IPS-18a (cell line): ENCODE results near the gene KLHL26.

ENCODE experiments used
- H3K27ac ChIP-seq: one replicate; pipeline ENCODE4 v1.5.1; 2013; ENCODE audit warnings: low read length
- H3K27me3 ChIP-seq: one replicate; pipeline ENCODE4 v1.6.1; 2013; ENCODE audit warnings: mild to moderate bottlenecking, low read length; ENCODE audit not compliant: control insufficient read depth, insufficient read depth
- H3K36me3 ChIP-seq: one replicate; pipeline ENCODE4 v1.6.1; 2013; ENCODE audit warnings: low read depth, low read length; ENCODE audit not compliant: control insufficient read depth
- H3K4me1 ChIP-seq: one replicate; pipeline ENCODE4 v1.6.1; 2013; ENCODE audit warnings: low read depth, low read length; ENCODE audit not compliant: control insufficient read depth
- H3K4me3 ChIP-seq: one replicate; pipeline ENCODE4 v1.5.1; 2013; ENCODE audit warnings: low read length
- H3K9ac ChIP-seq: one replicate; pipeline ENCODE4 v1.6.1; 2013; ENCODE audit warnings: mild to moderate bottlenecking, low read length, moderate library complexity
- H3K9me3 ChIP-seq: one replicate; pipeline ENCODE4 v1.6.1; 2013; ENCODE audit warnings: low read depth, low read length; ENCODE audit not compliant: control insufficient read depth

The KLHL26 gene

DNA sequence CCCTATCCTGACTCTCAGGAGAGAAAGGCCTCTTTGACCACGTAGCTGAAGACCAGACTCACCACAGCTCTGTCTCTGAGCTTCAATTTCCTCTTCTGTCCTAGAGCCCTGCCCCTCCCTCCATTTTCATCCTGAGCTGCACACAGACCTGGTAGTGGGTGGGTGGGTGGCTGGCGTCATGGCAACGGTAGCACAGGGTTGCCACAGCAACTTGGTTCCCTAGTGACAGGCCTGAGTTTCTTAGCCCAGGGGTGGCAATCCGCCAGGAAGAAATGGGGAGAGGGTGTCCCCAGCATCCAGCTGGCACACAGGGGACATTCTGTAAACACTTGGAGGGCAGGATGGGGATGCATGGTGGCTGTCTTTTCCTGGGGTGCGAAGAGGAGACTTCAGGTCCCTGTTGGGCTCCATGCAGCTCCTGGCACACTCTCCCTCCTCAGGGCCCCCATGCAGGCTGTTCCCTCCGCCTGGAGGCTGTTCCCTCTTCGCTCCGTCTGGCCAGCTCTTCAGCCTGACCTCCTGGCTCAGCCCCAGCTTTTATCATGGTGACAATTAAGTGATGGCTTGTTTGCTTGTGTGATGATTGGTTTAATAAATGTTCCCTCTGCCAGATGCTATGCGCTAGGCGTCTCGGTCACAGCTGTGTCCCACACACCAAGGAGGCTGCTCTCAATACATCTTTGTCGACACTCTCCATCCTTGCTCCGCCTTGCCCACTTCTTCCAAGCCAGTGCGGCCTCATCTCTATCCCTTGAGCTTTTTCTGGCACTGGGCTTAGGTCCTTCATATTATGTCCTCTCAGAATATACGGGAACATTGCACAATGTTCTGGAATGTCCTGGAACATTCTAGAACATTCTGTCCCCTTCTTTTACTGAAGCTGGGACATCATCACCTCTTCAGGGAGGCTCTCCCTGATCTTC lies 7.4 kb upstream of the KLHL26 start:
- H3K4me1 ChIP-seq = no peaks in the 10 kb centered on the region
- no peak overlapping the region for H3K27ac ChIP-seq

DNA sequence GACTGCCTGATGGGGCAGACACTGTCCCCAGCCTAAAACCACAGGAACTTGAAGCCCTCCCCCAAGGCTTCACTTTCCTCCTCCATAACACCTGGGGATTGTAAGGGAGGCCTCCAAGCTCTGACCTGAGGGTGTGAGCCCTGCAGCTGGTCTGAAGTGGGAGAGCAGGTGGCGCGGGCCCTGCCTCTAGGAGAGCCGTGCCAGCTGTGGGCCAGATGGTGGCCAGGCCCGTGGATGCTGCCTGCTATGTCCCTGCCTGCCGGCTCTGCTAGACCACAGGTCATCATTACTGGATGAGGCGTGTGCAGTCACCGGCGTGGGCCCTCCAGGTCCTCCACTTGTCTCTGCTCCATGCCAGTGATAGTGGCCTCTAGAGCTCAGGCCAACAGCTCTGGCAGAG lies 3.5 kb upstream of the KLHL26 start:
- no peaks in the 10 kb centered on the region for H3K36me3 ChIP-seq
- H3K27me3 ChIP-seq = peaks cover 11% of the 10 kb centered on the region
- H3K9me3 ChIP-seq = no peaks in the 10 kb centered on the region
- no peak overlapping the region for H3K27ac ChIP-seq
- no peak overlapping the region for H3K4me3 ChIP-seq
- H3K4me1 ChIP-seq = peaks cover 6% of the 10 kb centered on the region
- H3K9ac ChIP-seq = no peak overlapping the region

More for the DNA sequence above, 7.4 kb upstream of the KLHL26 start:
- no peaks in the 10 kb centered on the region for H3K9me3 ChIP-seq
- no peak overlapping the region for H3K4me3 ChIP-seq
- H3K27me3 ChIP-seq = peaks cover 1% of the 10 kb centered on the region
- no peak overlapping the region for H3K9ac ChIP-seq
- no peaks in the 10 kb centered on the region for H3K36me3 ChIP-seq

DNA sequence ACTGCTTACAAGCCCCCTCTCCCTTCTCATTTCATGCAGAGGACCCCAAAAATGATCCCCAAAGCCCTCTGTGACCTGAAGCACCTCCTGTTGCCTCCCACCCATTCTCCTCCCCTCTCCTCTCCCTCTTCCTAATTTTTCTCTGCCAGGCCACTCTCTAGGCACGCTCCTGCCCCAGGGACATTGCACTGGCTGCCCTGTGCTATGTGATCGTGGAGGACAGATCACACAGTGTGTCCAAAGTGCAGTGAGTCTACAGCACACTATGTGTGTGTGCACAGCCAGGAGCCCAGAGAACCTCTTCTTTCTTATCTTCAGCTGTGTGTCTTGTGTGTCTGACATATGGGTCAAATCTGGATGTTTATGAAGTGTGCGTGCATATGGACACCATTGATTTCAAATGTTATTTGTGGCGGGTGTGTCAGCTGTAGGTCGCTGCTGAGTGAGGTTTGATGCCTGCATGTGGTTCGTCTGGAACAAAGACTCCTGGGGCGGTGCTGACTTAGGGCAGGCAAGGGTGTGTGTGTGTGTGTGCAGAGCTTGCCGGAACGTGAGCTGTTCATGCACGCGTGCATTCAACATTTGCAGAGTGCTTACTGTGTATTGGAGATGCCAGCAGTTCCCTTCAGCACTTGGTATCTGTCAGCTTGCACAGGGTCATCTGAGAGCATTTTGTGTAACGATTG lies 2.1 kb upstream of the KLHL26 start:
- H3K4me3 ChIP-seq = no peak overlapping the region
- H3K4me1 ChIP-seq = peaks cover 6% of the 10 kb centered on the region
- no peaks in the 10 kb centered on the region for H3K9me3 ChIP-seq
- H3K27ac ChIP-seq = no peak overlapping the region
- peaks cover 11% of the 10 kb centered on the region for H3K27me3 ChIP-seq
- no peak overlapping the region for H3K9ac ChIP-seq
- H3K36me3 ChIP-seq = no peaks in the 10 kb centered on the region

DNA sequence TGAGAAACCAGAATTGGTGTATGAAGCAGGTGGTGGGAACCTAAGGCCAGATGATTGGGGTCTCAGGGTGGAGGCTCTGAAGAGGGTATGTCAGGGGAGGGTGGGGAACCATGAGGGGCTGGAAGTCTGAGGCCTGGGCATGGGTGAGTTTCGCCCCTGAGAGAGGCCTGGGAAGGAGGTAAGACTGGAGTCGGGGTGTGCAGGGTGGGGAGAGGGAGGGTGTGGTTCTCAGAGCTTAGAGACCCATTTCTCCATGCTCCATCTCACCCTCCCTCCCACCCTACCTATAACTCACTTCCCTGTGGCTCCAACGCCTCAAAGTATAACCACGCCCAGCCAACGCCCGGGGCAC lies 1.0 kb upstream of the KLHL26 start:
- H3K9me3 ChIP-seq = no peaks in the 10 kb centered on the region
- H3K27me3 ChIP-seq = peaks cover 11% of the 10 kb centered on the region
- no peak overlapping the region for H3K9ac ChIP-seq
- H3K4me1 ChIP-seq = peaks cover 6% of the 10 kb centered on the region
- H3K4me3 ChIP-seq = no peak overlapping the region
- H3K36me3 ChIP-seq = no peaks in the 10 kb centered on the region
- no peak overlapping the region for H3K27ac ChIP-seq

GRCh38 chr19:18636183-18636968 lies 452 bp upstream of the KLHL26 start:
- peaks cover 6% of the 10 kb centered on the region for H3K4me1 ChIP-seq
- H3K27ac ChIP-seq = no peak overlapping the region
- H3K27me3 ChIP-seq = peaks cover 11% of the 10 kb centered on the region
- H3K9ac ChIP-seq = no peak overlapping the region
- no peaks in the 10 kb centered on the region for H3K9me3 ChIP-seq
- peak overlapping the region; percentile 87 for H3K4me3 ChIP-seq
- H3K36me3 ChIP-seq = no peaks in the 10 kb centered on the region

GRCh38 chr19:18637673-18638630 lies 1.1 kb downstream of the KLHL26 start:
- Histone ChIP-seq H3K9ac (no peak overlapping the region), H3K36me3 (no peaks in the 10 kb centered on the region), H3K4me1 (peaks cover 6% of the 10 kb centered on the region), H3K27ac (no peak overlapping the region), H3K27me3 (peaks cover 11% of the 10 kb centered on the region), H3K9me3 (no peaks in the 10 kb centered on the region), H3K4me3 (peak overlapping the region; percentile 87)

GRCh38 chr19:18639706-18640243 lies 2.9 kb downstream of the KLHL26 start:
- Histone ChIP-seq H3K27ac (no peak overlapping the region), H3K4me3 (no peak overlapping the region)

DNA sequence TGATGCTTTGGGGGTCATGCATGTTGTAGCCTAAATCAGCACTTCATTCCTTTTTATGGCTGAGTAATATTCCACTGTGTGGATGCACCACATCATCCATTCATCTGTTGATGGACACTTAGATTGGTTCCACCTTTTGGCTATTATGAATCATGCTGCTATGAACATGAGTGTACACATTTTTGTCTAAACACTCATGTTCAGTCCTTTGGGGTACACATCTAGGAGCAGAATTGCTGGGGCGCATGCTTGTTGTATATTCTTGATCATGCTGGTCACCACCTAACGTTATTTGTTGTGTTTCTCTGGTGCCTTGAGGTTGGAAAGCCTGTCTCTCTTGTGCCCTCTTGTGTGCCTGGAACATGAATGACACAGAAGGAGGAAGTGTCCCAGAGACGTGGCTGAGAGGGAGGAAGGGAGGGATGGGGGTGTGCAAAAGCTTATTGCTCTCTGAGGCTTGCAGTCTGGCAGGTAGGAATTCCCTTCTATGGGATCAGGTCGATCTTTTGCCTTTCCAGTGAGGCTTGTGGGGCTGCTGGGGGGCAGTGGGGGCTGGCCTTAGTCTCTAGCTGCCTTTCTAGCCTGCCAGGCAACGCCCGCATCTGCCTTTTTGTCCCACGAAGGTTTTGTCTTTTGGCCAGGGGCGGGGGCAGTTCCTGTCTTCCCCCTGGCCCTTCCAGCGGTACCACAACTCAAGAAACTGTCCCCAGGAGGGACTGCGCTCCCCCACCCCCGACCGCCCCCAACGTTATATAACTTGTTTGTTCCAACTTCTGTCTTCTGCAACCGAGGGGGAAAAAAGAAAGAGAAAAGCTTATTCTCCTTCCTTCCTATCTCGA lies 7.6 kb downstream of the KLHL26 start:
- H3K27ac ChIP-seq = no peak overlapping the region
- no peak overlapping the region for H3K4me3 ChIP-seq
- peaks cover 4% of the 10 kb centered on the region for H3K4me1 ChIP-seq
- H3K36me3 ChIP-seq = no peaks in the 10 kb centered on the region
- no peaks in the 10 kb centered on the region for H3K27me3 ChIP-seq
- no peaks in the 10 kb centered on the region for H3K9me3 ChIP-seq
- H3K9ac ChIP-seq = no peak overlapping the region

More at GRCh38 chr19:18639706-18640243, 2.9 kb downstream of the KLHL26 start:
- H3K27me3 ChIP-seq = peaks cover 7% of the 10 kb centered on the region
- H3K9ac ChIP-seq = no peak overlapping the region
- H3K36me3 ChIP-seq = no peaks in the 10 kb centered on the region
- H3K4me1 ChIP-seq = peaks cover 7% of the 10 kb centered on the region
- no peaks in the 10 kb centered on the region for H3K9me3 ChIP-seq

GRCh38 chr19:18645035-18645511 lies 8.2 kb downstream of the KLHL26 start:
- no peak overlapping the region for H3K4me3 ChIP-seq
- H3K4me1 ChIP-seq = peaks cover 4% of the 10 kb centered on the region
- no peaks in the 10 kb centered on the region for H3K27me3 ChIP-seq
- no peaks in the 10 kb centered on the region for H3K9me3 ChIP-seq
- H3K27ac ChIP-seq = no peak overlapping the region
- H3K9ac ChIP-seq = no peak overlapping the region
- no peaks in the 10 kb centered on the region for H3K36me3 ChIP-seq
